Panc1 (cell line): Measurements from ENCODE around the gene TRIM33.

ENCODE experiments used
- CTCF ChIP-seq: fragments of 450-650 bp; IDR thresholded peaks from 2 replicates; pipeline ENCODE4 v1.5.1; 2017; ENCODE audit warnings: mild to moderate bottlenecking
- POLR2AphosphoS5 ChIP-seq: IDR thresholded peaks from 2 replicates; pipeline ENCODE4 v1.6.1; 2012; ENCODE audit warnings: mild to moderate bottlenecking, low read depth, low read length, moderate library complexity
- SIN3A ChIP-seq: IDR thresholded peaks from 2 replicates; pipeline ENCODE4 v1.6.1; 2012; ENCODE audit warnings: low read depth, mild to moderate bottlenecking, low read length, moderate library complexity, borderline replicate concordance; ENCODE audit not compliant: insufficient read depth
- TCF7L2 ChIP-seq: IDR thresholded peaks from 2 replicates; pipeline ENCODE4 v1.6.1; 2011; ENCODE audit warnings: mild to moderate bottlenecking, low read depth, low read length, inconsistent platforms

- TF ChIP-seq CTCF: no peak
- no peak for TF ChIP-seq POLR2AphosphoS5
- TF ChIP-seq TCF7L2: no peak
- TF ChIP-seq SIN3A: no peak
Measured at GRCh38 chr1:114423455-114423854, 87.5 kb downstream of the TRIM33 start.
